HepG2 (cell line): Measurements from ENCODE around the gene COQ9. TPM values are rescaled to one million over a fixed set of nuclear protein-coding genes. Genes with fewer than 3 reads are reported as not detected.

Source experiments
- AHDC1 ChIP-seq: sonication (generic); formaldehyde crosslinking; IDR thresholded peaks from 2 replicates; pipeline ENCODE4 v1.5.1; 2020; ENCODE audit warnings: mild to moderate bottlenecking, missing genetic modification reagents, borderline replicate concordance
- AKNA ChIP-seq: sonication (generic); formaldehyde crosslinking; IDR thresholded peaks from 2 replicates; pipeline ENCODE4 v1.4.0; 2020; ENCODE audit warnings: missing genetic modification reagents, borderline replicate concordance
- ZXDC ChIP-seq: sonication (generic); formaldehyde crosslinking; IDR thresholded peaks from 2 replicates; pipeline ENCODE4 v1.5.0; 2020; ENCODE audit warnings: mild to moderate bottlenecking, missing genetic modification reagents
- polyA plus RNA-seq, 8 experiments: library from polyadenylated mRNA; depleted of rRNA in 3 of 8; stranded (reverse) in 7 of 8; unstranded in 1 of 8; fragments of >200 nt; fragmentation: Illumina TruSeq in 4 of 8; extraction: Trizol in 4 of 8; gene quantifications; 2 replicates each; pipeline versions ENCODE4 v1.2.1 to v1.2.3, GENCODE V29; 2011 to 2016; ENCODE audit warnings: low read depth in 4 of 8, missing spikeins in 1 of 8, mixed read lengths in 1 of 8; ENCODE audit not compliant: insufficient read depth in 1 of 8
- total RNA-seq, 5 experiments: library from RNA; depleted of rRNA; stranded (reverse); fragments of >200 nt; fragmentation: Illumina TruSeq; extraction: Trizol; gene quantifications; 2 replicates each; pipeline ENCODE4 v1.2.3, GENCODE V29; 2016; ENCODE audit warnings: low read depth in 1 of 5

Gene COQ9
- total and polyA plus RNA-seq, 2 of the 13 experiments (the other 11 are each of a cell fraction or from before 2014, with no cell fraction given) = 57.5 to 108 TPM

GRCh38 chr16:57413733-57414132 is 33.5 kb upstream of the COQ9 start (continued):
- TF ChIP-seq AKNA (CRISPR knock-in tag) = no peak
- no peak for TF ChIP-seq ZXDC (CRISPR knock-in tag)
- no peak for TF ChIP-seq AHDC1 (CRISPR knock-in tag)
